ENCODE data around the gene NEK6. TPM values are rescaled to one million over a fixed set of nuclear protein-coding genes. Genes with fewer than 3 reads are reported as not detected.

The NEK6 gene
- total RNA-seq, 2 experiments from 2014 or later, result 5.6 to 16.4 TPM

- H2AFZ ChIP-seq (ENCODE audit: low read length), result no peak overlapping the region
- intact Hi-C loops (cut with micrococcal nuclease; ENCODE audit: unreplicated experiment), result loop anchor here (1.0 kb wide), 1 partner anchor 167 kb away; no protein-coding TSS in a partner anchor
- TF ChIP-seq EZH2phosphoT487 (IDR thresholded peaks at IDR 0.05; ENCODE audit: borderline replicate concordance, low read depth, low read length) (no peak), CTCF (conservative IDR thresholded peaks at IDR 0.05; ENCODE audit: low read length) (no peak)
- H3K27ac ChIP-seq (ENCODE audit: low read depth, low read length, poor library complexity, severe bottlenecking), result no peak overlapping the region
- no peaks in the 10 kb centered on the region for H3K36me3 ChIP-seq (ENCODE audit: insufficient read depth, low read length)
- BruUV-seq (replicated peaks), result no TSS peak
- no peaks in the 10 kb centered on the region for H3K79me2 ChIP-seq (ENCODE audit: insufficient read depth, low read depth, low read length)
- POLR2A ChIA-PET, result interaction anchor here (0.6 to 1.0 kb wide), 3 partner anchors 89 to 104 kb away, joined by 3 read pairs; no protein-coding TSS in a partner anchor
- H3K4me1 ChIP-seq (ENCODE audit: insufficient read depth, low read length, poor library complexity, severe bottlenecking), result peaks cover 45% of the 10 kb centered on the region
- CTCF ChIA-PET (ENCODE audit: unreplicated experiment), result no interaction called here
- no peak for DNase-seq (ENCODE audit: low spot score)
- no peaks in the 10 kb centered on the region for H3K9me2 ChIP-seq (ENCODE audit: insufficient read depth, low read length)
- H3K4me2 ChIP-seq (ENCODE audit: low read length), result no peak overlapping the region
- H3K9me3 ChIP-seq (ENCODE audit: low read length), result no peaks in the 10 kb centered on the region
- no peaks in the 10 kb centered on the region for H4K20me1 ChIP-seq (ENCODE audit: insufficient read depth, low read length)
- no peak overlapping the region for H3K4me3 ChIP-seq (ENCODE audit: low read depth, low read length, poor library complexity, severe bottlenecking)
These were observed 35.2 kb downstream of the NEK6 start for GRCh38 chr9:124292696-124293593.

GRCh38 chr9:124293718-124294506, 36.2 kb downstream of the NEK6 start:
- Histone ChIP-seq H4K20me1 (ENCODE audit: insufficient read depth, low read length) (no peaks in the 10 kb centered on the region; the same call in 1 of the 2 replicates), H3K4me3 (ENCODE audit: low read depth, low read length, poor library complexity, severe bottlenecking) (no peak overlapping the region), H3K79me2 (ENCODE audit: insufficient read depth, low read depth, low read length) (no peaks in the 10 kb centered on the region), H3K4me2 (ENCODE audit: low read length) (no peak overlapping the region), H2AFZ (ENCODE audit: low read length) (no peak overlapping the region), H3K27ac (ENCODE audit: low read depth, low read length, poor library complexity, severe bottlenecking) (no peak overlapping the region), H3K36me3 (ENCODE audit: insufficient read depth, low read length) (no peaks in the 10 kb centered on the region), H3K9me2 (ENCODE audit: insufficient read depth, low read length) (no peaks in the 10 kb centered on the region), H3K4me1 (ENCODE audit: insufficient read depth, low read length, poor library complexity, severe bottlenecking) (peaks cover 45% of the 10 kb centered on the region), H3K9me3 (ENCODE audit: low read length) (no peaks in the 10 kb centered on the region)
- BruUV-seq (replicated peaks), result no TSS peak
- ChIA-PET POLR2A (interaction anchor here (1.0 kb wide), 1 partner anchor 90 kb away, joined by 3 read pairs; no protein-coding TSS in a partner anchor), CTCF (ENCODE audit: unreplicated experiment) (no interaction called here)
- DNase-seq (ENCODE audit: low spot score), result peak; percentile 60
- intact Hi-C loops (cut with micrococcal nuclease; ENCODE audit: unreplicated experiment), result loop anchor here (1.0 kb wide), 1 partner anchor 168 kb away; no protein-coding TSS in a partner anchor
- TF ChIP-seq EZH2phosphoT487 (IDR thresholded peaks at IDR 0.05; ENCODE audit: borderline replicate concordance, low read depth, low read length) (no peak), CTCF (conservative IDR thresholded peaks at IDR 0.05; ENCODE audit: low read length) (peak; percentile 69)
